ENCODE results near the gene AMDHD1.

DNA sequence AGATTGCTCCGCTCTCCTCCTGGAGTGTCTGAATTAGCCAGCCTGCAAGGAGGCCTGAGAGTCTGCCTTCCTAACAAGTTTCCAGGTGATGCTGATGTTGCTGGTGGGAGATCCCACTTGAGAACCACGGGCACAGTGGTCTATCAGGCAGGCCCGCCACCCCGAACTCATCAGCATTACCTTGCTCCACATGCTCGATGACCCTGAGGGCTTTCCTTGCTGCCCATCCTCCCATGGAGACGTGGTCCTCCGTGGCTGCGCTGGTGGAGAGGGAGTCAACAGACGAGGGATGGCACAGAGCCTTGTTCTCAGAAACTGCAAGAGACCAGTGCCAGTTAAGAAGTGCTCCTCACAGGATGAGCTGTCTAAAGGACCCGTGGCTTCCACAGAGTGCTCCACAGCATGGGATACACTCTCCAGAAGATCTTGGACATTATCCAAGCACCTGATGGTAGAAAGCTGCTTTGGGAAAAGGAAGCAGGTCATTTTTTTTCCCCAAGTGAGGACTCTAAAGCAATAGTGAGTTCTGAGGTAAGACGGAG is 34.7 kb downstream of the AMDHD1 start:
- TF ChIP-seq POLR2A (IDR thresholded peaks at IDR 0.05; ENCODE audit: low read length), result no peak
- no peak for TF ChIP-seq GATA1 (IDR thresholded peaks at IDR 0.05; ENCODE audit: low read depth, low read length)

Data from erythroblast (primary cell).